Astrocyte of the spinal cord (primary cell): ENCODE results near the gene USP33.
"Not testable (repeated sequence)": the region's sequence is repeated elsewhere in the genome, so short reads cannot be mapped to it uniquely, and the experiment has no call there.

Experiments
- DNase-seq: peaks from one replicate; pipeline ENCODE4 v3.0.0; 2011; ENCODE audit warnings: low read depth, low spot score
- H3K4me3 ChIP-seq: 2 replicates; pipeline ENCODE4 v1.5.1; 2011; ENCODE audit warnings: low read depth, mild to moderate bottlenecking, low read length, moderate library complexity
- CTCF ChIP-seq: IDR thresholded peaks from 2 replicates; pipeline ENCODE4 v1.5.1; 2012; ENCODE audit warnings: low read depth, mild to moderate bottlenecking, low read length, inconsistent platforms
- in situ Hi-C: cut with HindIII; loops from 2 replicates; pipeline ENCODE4 v1.10.0; 2017; ENCODE audit warnings: low sequenced_read_pairs

Gene USP33

DNA sequence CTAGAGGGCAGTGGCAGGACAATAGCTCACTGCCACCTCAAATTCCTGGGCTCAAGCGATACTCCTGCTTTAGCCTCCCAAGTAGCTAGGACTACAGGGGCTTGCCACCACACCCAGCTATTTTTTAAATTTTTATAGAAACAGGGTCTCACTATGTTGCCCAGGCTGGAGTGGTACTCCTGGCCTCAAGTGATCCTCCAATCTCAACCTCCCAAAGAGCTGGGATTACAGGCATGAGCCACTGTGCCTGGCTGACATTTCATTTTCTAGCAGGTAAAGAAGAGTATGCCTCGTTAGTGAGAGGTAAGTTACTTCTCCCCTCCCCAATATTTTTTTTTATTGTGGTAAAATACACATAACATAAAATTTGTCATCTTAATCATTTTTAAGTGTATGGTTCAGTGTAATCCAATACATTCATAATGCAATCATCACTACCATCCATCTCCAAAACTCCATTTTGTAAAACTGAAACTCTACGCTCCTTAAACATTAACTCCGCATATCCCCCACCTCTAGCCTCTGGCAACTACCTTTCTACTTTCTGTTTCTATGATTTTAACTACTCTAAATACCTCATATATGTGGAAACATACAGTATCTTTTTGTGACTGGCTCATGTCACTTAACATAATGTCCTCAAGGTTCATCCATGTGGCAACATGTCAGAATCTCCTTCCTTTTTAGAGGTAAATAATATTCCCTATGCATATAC is 99.6 kb downstream of the USP33 start:
- H3K4me3 ChIP-seq = no peak overlapping the region
- no peak for TF ChIP-seq CTCF
- in situ Hi-C loops = no loop called here
- no peak for DNase-seq

DNA sequence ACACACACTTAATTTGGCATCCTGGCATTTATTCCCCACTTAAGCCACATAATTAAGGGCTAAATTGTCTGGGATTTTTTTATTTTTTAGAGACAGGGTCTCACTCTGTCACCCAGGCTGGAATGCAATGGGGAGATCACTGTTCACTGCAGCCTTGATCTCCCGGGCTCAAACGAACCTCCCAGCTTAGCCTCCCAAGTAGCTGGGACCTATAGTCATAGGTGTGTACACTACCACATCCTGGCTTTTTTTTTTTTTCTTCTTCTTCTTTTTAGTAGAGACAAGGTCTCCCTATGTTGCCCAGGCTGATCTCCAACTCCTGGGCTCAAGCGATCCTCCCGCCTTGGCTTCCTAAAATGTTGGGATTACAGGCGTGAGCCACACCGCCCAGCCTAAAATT is 101.4 kb downstream of the USP33 start:
- no peak overlapping the region for H3K4me3 ChIP-seq
- no peak for TF ChIP-seq CTCF
- in situ Hi-C loops = no loop called here
- DNase-seq = no peak

DNA sequence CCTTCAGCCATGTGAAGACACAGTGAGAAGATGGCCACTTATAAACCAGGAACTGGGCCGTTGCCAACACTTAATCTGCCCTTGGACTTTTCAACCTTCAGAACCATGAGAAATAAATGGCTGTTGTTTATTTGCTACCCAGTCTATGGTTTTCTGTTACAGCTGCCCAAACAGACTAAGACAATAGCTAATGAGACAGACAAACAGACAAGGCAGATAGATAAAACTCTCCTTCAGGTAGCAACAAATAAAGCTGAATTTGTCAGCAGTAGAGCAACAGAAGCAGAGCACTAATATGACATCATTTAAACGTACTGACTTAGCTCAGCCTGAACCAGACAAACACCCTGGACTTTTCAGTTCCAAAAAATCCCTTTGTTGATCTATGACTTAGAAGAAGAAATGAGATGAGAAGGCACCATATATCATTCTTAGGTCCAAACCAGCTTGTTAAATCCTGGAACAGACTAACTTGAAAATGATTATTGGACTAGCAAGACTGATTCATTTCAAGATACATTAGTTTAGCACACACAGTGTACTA is 104.1 kb downstream of the USP33 start:
- DNase-seq = no peak
- TF ChIP-seq CTCF = no peak
- H3K4me3 ChIP-seq = no peak overlapping the region
- in situ Hi-C loops = no loop called here

DNA sequence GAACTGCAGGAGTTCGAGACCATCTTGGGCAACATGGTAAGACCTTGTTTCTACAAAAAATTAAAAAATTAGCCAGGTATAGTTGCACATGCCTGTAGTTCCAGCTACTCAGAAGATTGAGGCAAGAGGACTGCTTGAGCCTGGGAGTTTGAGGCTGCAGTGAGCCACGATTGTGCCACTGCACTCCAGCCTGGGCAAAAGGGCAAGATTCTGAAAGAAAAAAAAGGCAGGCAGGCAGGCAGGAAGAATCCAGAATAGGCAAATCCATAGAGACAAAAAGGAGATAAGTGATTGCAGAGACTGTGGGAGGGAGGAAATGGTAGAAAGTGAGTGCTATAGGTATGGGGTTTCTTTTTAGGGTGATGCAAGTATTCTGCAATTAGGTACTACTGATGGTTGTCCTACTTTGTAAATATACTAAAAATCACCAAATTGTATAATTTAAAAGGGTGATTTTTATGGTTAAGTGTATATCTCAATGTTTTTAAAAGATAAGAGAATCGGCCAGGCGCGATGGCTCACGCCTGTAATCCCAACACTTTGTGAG is 106.6 kb downstream of the USP33 start:
- no peak overlapping the region for H3K4me3 ChIP-seq
- DNase-seq = no peak
- TF ChIP-seq CTCF = no peak
- in situ Hi-C loops = no loop called here

GRCh38 chr1:77652268-77652667 is 107.4 kb downstream of the USP33 start:
- in situ Hi-C loops = no loop called here
- no peak for TF ChIP-seq CTCF
- no peak for DNase-seq

GRCh38 chr1:77649127-77649526 is 110.5 kb downstream of the USP33 start:
- DNase-seq = no peak
- in situ Hi-C loops = no loop called here
- H3K4me3 ChIP-seq = no peak overlapping the region
- TF ChIP-seq CTCF = no peak

More at GRCh38 chr1:77652268-77652667, 107.4 kb downstream of the USP33 start:
- no peak overlapping the region for H3K4me3 ChIP-seq

DNA sequence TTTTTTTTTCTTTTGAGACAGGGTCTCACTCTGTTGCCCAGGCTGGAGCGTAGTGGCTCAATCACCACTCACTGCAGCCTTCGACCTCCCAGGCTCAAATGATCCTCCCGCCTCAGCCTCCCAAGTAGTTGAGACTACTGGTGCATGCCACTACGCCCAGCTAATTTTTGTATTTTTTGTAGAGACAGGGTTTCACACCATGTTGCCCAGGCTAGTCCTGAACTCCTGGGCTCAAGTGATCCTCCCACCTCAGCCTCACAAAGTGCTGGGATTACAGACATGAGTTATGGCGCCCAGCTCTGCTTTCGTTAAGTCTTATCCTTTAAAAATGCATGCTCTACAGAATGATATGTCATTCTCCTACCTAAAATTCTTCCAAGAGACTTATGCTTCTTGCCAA is 113.4 kb downstream of the USP33 start:
- in situ Hi-C loops, H3K4me3 ChIP-seq, DNase-seq: not testable (repeated sequence)
